OCI-M1 (cell line): ENCODE measurements around the gene POLDIP2.

ENCODE experiments used
- DNase-seq: peaks from one replicate; lab custom pipeline; 2025; lab: John Stamatoyannopoulos, UW

Gene POLDIP2

DNA sequence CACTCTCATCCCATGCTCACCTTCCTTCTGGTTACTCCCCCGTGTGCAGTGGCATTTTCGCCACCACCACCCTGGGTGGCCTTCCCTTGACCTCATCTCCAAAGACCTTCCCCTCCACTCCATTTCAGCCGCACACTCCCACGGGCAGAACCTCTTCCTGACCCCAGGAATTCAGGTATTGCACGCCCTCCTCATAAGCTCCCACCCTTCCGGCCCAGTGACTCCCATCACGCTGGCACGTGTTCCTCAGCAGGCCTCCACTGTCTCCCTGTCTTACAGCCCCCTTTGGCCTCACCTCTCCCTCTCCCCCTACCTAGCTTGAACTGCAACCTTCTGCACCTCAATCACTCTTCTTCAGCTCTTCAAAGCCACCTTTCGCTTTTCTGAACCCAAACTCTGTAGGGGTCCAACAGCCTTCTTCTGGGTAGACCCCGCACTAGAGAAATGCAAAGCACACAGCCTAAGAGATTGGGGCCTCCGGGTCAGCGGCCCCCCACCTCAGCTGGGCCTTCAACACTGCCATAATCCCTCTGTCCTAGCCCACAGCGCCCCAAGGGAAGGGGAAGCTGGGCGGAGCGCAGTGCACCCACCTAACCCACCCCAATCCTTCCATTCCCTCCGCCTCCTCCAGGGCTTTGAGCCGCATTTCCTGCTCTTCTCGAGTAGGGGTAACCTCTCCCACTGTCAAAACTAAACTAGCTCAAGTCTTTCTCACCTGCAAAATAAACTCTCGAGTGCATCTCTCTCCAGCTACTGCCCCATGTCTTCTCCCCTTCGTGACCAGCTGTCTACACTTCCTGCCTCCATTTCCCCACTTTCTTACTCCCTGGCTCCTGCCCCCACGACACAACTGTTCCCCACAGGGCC lies 40.0 kb downstream of the POLDIP2 start:
- DNase-seq, result no peak

GRCh38 chr17:28315846-28316705 lies 41.3 kb downstream of the POLDIP2 start:
- no peak for DNase-seq

DNA sequence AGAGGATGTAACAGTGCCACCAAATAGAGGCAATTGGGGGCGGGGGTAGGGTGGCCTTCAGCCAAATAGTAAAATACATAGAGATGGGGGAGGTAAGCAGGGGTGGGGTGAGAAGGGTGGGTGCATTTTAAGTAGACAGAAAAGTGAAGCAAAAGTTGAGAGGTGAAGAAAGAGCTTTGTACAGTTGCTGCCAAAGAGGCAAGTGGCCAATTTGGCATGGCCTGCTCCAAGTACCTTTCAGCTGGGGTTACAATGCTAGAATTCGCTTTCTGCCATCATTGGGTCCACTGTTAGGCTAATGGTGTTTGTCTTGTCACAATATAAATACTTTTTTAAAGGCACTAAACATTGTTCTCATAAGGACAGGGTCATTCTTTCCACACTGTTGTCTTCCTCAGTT lies 43.5 kb downstream of the POLDIP2 start:
- no peak for DNase-seq

GRCh38 chr17:28306954-28307401 lies 50.3 kb downstream of the POLDIP2 start:
- DNase-seq, result no peak

- no peak for DNase-seq
Measured at GRCh38 chr17:28298449-28298848, 58.9 kb downstream of the POLDIP2 start.
